Glutamatergic neuron (in vitro differentiated cells): ENCODE measurements around the gene OTOGL. TPM values are rescaled to one million over a fixed set of nuclear protein-coding genes. Genes with fewer than 3 reads are reported as not detected.

Experiments
- DNase-seq: peaks from one replicate; pipeline ENCODE4 v3.0.0; 2022
- H3K27ac Mint-ChIP-seq: one replicate; pipeline ENCODE4 v1.8.0; 2020; ENCODE audit warnings: mild to moderate bottlenecking, mixed read lengths, inconsistent platforms; ENCODE audit not compliant: unreplicated experiment
- H3K27me3 Mint-ChIP-seq: one replicate; pipeline ENCODE4 v1.8.0; 2020; ENCODE audit warnings: mild to moderate bottlenecking, moderate library complexity, mixed read lengths, inconsistent platforms; ENCODE audit not compliant: unreplicated experiment
- H3K36me3 Mint-ChIP-seq: one replicate; pipeline ENCODE4 v1.8.0; 2020; ENCODE audit warnings: mild to moderate bottlenecking, mixed read lengths, inconsistent platforms; ENCODE audit not compliant: unreplicated experiment
- H3K4me1 Mint-ChIP-seq: one replicate; pipeline ENCODE4 v1.8.0; 2020; ENCODE audit warnings: mild to moderate bottlenecking, low read depth, mixed read lengths, inconsistent platforms; ENCODE audit not compliant: unreplicated experiment
- H3K4me3 Mint-ChIP-seq: one replicate; pipeline ENCODE4 v1.8.0; 2020; ENCODE audit warnings: mild to moderate bottlenecking, mixed read lengths, inconsistent platforms; ENCODE audit not compliant: unreplicated experiment
- H3K9me3 Mint-ChIP-seq: one replicate; pipeline ENCODE4 v1.8.0; 2020; ENCODE audit warnings: mild to moderate bottlenecking, moderate library complexity, mixed read lengths, inconsistent platforms; ENCODE audit not compliant: unreplicated experiment
- CTCF ChIP-seq: fragments of 200-600 bp; sonication (generic); IDR thresholded peaks from one replicate; pipeline ENCODE4 v1.5.0; 2021; ENCODE audit not compliant: partially characterized antibody, unreplicated experiment
- total RNA-seq: library from RNA; stranded (reverse); fragmentation: NEBNext Ultra II Directional; extraction: Animal tissue kit (Norgen Biotek cat#: 25700); gene quantifications from one replicate; pipeline ENCODE4 v1.2.1, GENCODE V29; 2021; ENCODE audit not compliant: unreplicated experiment

OTOGL gene
- total RNA-seq, 1 donor from 2014 or later = 0.83 TPM

DNA sequence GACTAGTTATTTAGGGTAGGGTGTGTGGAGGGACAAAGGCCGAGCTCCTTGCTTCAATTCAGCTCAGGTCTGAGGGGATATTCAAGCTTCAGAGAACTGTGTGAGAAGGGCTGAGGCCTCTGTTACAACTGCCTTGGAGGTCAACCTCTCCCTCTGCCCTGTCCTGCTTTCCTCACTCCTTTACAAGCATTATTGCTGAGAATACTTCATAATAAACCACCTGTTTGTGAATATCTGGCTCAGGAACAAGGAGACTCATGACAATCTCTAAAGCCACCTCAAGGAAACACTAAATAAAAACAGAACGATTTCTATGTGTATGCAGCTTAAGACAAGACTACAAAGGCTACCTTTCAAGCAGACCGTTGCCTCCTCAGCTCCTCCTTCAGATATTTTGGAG lies 21.7 kb downstream of the OTOGL start:
- DNase-seq = no peak
- no peak overlapping the region for H3K4me3 Mint-ChIP-seq
- no peaks in the 10 kb centered on the region for H3K9me3 Mint-ChIP-seq
- no peaks in the 10 kb centered on the region for H3K4me1 Mint-ChIP-seq
- no peaks in the 10 kb centered on the region for H3K36me3 Mint-ChIP-seq
- H3K27ac Mint-ChIP-seq = no peak overlapping the region
- TF ChIP-seq CTCF = no peak
- no peaks in the 10 kb centered on the region for H3K27me3 Mint-ChIP-seq

DNA sequence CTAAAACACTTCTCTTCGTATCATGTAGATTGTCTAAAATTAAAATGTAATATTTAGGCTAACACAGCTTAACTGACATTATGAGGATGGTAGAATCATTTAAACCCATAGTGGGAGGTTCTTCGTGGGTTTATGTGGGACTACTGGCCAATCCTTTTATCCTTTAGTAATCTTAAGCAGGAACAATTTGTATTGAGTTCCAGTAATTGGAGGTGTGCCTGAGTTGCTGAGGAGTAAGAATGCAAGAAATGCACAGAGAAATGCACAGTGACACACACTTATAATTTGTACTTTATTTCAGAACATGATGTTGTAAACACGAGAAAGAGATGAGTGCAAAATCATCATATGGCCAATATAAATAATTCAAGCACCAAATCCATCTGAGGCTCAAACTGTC lies 22.3 kb downstream of the OTOGL start:
- Mint-ChIP-seq H3K36me3 (no peaks in the 10 kb centered on the region), H3K27ac (no peak overlapping the region), H3K4me3 (no peak overlapping the region), H3K9me3 (no peaks in the 10 kb centered on the region), H3K4me1 (no peaks in the 10 kb centered on the region), H3K27me3 (no peaks in the 10 kb centered on the region)
- DNase-seq = no peak
- TF ChIP-seq CTCF = no peak

DNA sequence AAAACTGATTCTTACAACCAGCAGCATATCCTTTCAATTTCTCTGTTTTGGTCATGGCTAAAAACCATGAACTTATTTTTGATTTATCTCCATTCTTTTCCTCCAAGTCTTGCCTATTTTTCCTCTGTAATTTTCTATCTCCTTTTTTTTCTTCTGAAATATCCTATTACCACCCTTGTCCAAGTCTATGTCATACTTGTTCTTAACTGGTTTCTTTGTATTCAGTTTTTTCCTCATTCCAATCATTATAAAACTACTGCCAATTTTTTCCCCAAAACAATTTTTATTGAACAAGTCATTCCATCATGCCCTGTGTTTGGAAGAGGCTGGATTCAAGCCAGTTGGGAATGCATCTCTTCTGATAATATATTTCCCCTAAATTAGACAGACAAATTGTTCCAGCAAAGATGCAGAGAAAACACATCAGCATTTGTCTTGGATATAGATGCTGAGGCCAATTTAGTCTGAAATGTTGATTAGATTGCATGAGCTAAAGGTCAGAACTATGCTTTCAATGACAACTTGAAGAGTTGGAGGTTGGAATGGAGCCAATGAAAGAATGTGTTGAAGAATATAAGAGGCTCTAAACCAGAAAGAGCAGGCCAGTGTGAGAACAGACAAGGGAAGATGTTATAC lies 30.7 kb downstream of the OTOGL start:
- Mint-ChIP-seq H3K9me3 (peaks cover 2% of the 10 kb centered on the region), H3K4me1 (no peaks in the 10 kb centered on the region), H3K4me3 (no peak overlapping the region), H3K27ac (no peak overlapping the region), H3K27me3 (no peaks in the 10 kb centered on the region), H3K36me3 (peaks cover 10% of the 10 kb centered on the region)
- DNase-seq = no peak
- TF ChIP-seq CTCF = no peak

GRCh38 chr12:80135624-80136023 lies 36.3 kb downstream of the OTOGL start:
- Mint-ChIP-seq H3K4me1 (no peaks in the 10 kb centered on the region), H3K27ac (no peak overlapping the region), H3K27me3 (no peaks in the 10 kb centered on the region), H3K36me3 (no peaks in the 10 kb centered on the region), H3K9me3 (no peaks in the 10 kb centered on the region), H3K4me3 (no peak overlapping the region)
- no peak for DNase-seq
- TF ChIP-seq CTCF = no peak

DNA sequence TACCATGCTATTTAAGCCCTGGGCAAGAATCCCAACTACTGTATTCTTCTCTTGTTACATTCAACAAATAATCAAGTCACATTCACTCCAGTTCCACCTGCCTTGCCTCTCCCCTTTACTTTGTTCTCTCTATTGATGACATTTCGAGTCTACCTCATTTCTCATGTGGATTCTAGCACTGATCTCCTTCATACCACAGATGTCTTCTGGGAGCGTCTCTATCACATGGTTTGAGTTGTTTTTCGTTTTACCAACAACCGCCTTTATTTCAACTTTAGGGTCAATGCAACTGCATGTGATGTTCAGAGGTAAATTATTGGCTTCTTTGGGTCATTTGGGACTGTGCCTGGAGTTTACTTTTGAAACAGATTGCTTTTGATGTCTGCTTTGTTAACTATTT lies 40.7 kb downstream of the OTOGL start:
- Mint-ChIP-seq H3K4me1 (no peaks in the 10 kb centered on the region), H3K27ac (no peak overlapping the region), H3K36me3 (no peaks in the 10 kb centered on the region), H3K9me3 (no peaks in the 10 kb centered on the region), H3K27me3 (no peaks in the 10 kb centered on the region), H3K4me3 (no peak overlapping the region)
- TF ChIP-seq CTCF = no peak
- DNase-seq = no peak
